Measurements from ENCODE around the gene FMN2.

Gene FMN2

GRCh38 chr1:240210026-240210425, 118.3 kb downstream of the FMN2 start (continued):
- no peak for TF ChIP-seq PRDM6 (tag by site-specific recombination; IDR thresholded peaks at IDR 0.05)
- TF ChIP-seq ZNF624 (tag by site-specific recombination; IDR thresholded peaks at IDR 0.05) = no peak
- no peak for TF ChIP-seq EGR2 (tag by site-specific recombination; IDR thresholded peaks at IDR 0.05; ENCODE audit: low read depth)
- no peak for TF ChIP-seq ZSCAN30 (tag by site-specific recombination; IDR thresholded peaks at IDR 0.05)
- no peak for TF ChIP-seq ATF2 (tag by site-specific recombination; IDR thresholded peaks at IDR 0.05; ENCODE audit: low read depth)
- no peak for TF ChIP-seq FEZF1 (tag by site-specific recombination; IDR thresholded peaks at IDR 0.05)
- no peak for TF ChIP-seq ZNF560 (tag by site-specific recombination; IDR thresholded peaks at IDR 0.05; ENCODE audit: borderline replicate concordance)
- TF ChIP-seq ZBTB21 (tag by site-specific recombination; IDR thresholded peaks at IDR 0.05) = no peak
- TF ChIP-seq ZNF645 (tag by site-specific recombination; IDR thresholded peaks at IDR 0.05) = no peak
- TF ChIP-seq ZNF513 (tag by site-specific recombination; IDR thresholded peaks at IDR 0.05) = no peak
- no peak for TF ChIP-seq ZFP41 (tag by site-specific recombination; IDR thresholded peaks at IDR 0.05; ENCODE audit: borderline replicate concordance)
- TF ChIP-seq ZSCAN16 (tag by site-specific recombination; IDR thresholded peaks at IDR 0.05) = no peak

- POLR2A ChIA-PET = no interaction called here
- Histone ChIP-seq H3K27ac (ENCODE audit: extremely low read depth, low read depth, low read length) (no peak overlapping the region), H3K4me1 (ENCODE audit: control insufficient read depth, insufficient read depth, low read length) (no peaks in the 10 kb centered on the region), H3K36me3 (ENCODE audit: control insufficient read depth in 2 of 2, insufficient read depth in 1 of 2, low read length in 2 of 2) (peaks cover 7 to 9% of the 10 kb centered on the region in 2 experiments; a peak in 2 of 3 replicates), H3K9me3 (ENCODE audit: control insufficient read depth, insufficient read depth, low read depth, low read length) (no peaks in the 10 kb centered on the region), H3K4me3 (ENCODE audit: low read depth, low read length) (no peak overlapping the region)
- CTCF ChIA-PET = interaction anchor here (0.6 kb wide), 1 partner anchor 178 kb away, joined by 3 read pairs; no protein-coding TSS in a partner anchor
- TF ChIP-seq ZNF274 (IDR thresholded peaks at IDR 0.05; ENCODE audit: low read length) (no peak), ZNF274 (tag by site-specific recombination; IDR thresholded peaks at IDR 0.05; ENCODE audit: borderline replicate concordance) (no peak), BCL11B (tag by site-specific recombination; IDR thresholded peaks at IDR 0.05; ENCODE audit: low read depth) (no peak), CTCF (tag by site-specific recombination; IDR thresholded peaks at IDR 0.05) (no peak), ZNF248 (tag by site-specific recombination; IDR thresholded peaks at IDR 0.05) (no peak), ZNF112 (tag by site-specific recombination; IDR thresholded peaks at IDR 0.05) (no peak), ELK4 (IDR thresholded peaks at IDR 0.05; ENCODE audit: borderline replicate concordance, low read depth, low read length) (no peak), ZBTB6 (tag by site-specific recombination; IDR thresholded peaks at IDR 0.05) (no peak), REPIN1 (tag by site-specific recombination; IDR thresholded peaks at IDR 0.05; ENCODE audit: low read depth) (no peak), ZNF449 (tag by site-specific recombination; IDR thresholded peaks at IDR 0.05) (no peak), ZNF654 (tag by site-specific recombination; IDR thresholded peaks at IDR 0.05; ENCODE audit: low read depth) (no peak), ZNF174 (tag by site-specific recombination; IDR thresholded peaks at IDR 0.05) (no peak), ZFHX2 (tag by site-specific recombination; conservative IDR thresholded peaks at IDR 0.05) (no peak), YY2 (tag by site-specific recombination; IDR thresholded peaks at IDR 0.05) (no peak), OSR2 (tag by site-specific recombination; IDR thresholded peaks at IDR 0.05) (no peak)
Measured at GRCh38 chr1:240212556-240212955, 120.9 kb downstream of the FMN2 start.
